MCF 10A (cell line): ENCODE measurements around the gene NAPEPLD. TPM values are rescaled to one million over a fixed set of nuclear protein-coding genes. Genes with fewer than 3 reads are reported as not detected.

ENCODE experiments used
- BruUV-seq: library from RNA; stranded (reverse); fragments of 400-500 nt; replicated peaks from 2 replicates; lab custom pipeline; 2021; lab: Mats Ljungman, UMichigan
- CTCF ChIA-PET: fragments of 300-600 bp; sonication (Branson Sonifier 250); formaldehyde crosslinking; extraction: SDS; loops from one replicate; lab custom pipeline; 2021; ENCODE audit warnings: antibody characterized with exemption, inconsistent platforms; lab: Yijun Ruan, JAX
- POLR2A ChIA-PET: fragments of 300-600, 350-650 bp; sonication (Branson Sonifier 250); formaldehyde crosslinking; extraction: SDS; loops from one replicate; lab custom pipeline; 2020; ENCODE audit warnings: antibody characterized with exemption, inconsistent platforms; lab: Yijun Ruan, JAX
- DNase-seq: peaks from one replicate; pipeline ENCODE4 v3.0.0-alpha.2; 2018; ENCODE audit not compliant: unreplicated experiment
- H3K27ac Mint-ChIP-seq: one replicate; pipeline ENCODE4 v1.8.0; 2022; ENCODE audit warnings: mild to moderate bottlenecking, low read depth, mixed read lengths; ENCODE audit not compliant: unreplicated experiment
- H3K27me3 Mint-ChIP-seq: one replicate; pipeline ENCODE4 v1.8.0; 2022; ENCODE audit warnings: mixed read lengths; ENCODE audit not compliant: insufficient read depth, unreplicated experiment
- H3K36me3 Mint-ChIP-seq: one replicate; pipeline ENCODE4 v1.8.0; 2022; ENCODE audit warnings: mild to moderate bottlenecking, moderate library complexity, mixed read lengths; ENCODE audit not compliant: insufficient read depth, unreplicated experiment
- H3K4me1 Mint-ChIP-seq: one replicate; pipeline ENCODE4 v1.8.0; 2022; ENCODE audit warnings: mixed read lengths; ENCODE audit not compliant: insufficient read depth, unreplicated experiment
- H3K4me3 Mint-ChIP-seq: one replicate; pipeline ENCODE4 v1.8.0; 2022; ENCODE audit warnings: mild to moderate bottlenecking, moderate library complexity, mixed read lengths; ENCODE audit not compliant: unreplicated experiment
- H3K9me3 Mint-ChIP-seq: one replicate; pipeline ENCODE4 v1.8.0; 2022; ENCODE audit warnings: mixed read lengths; ENCODE audit not compliant: unreplicated experiment
- CTCF ChIP-seq: fragments of 200-600 bp; IDR thresholded peaks from one replicate; pipeline ENCODE4 v1.8.0; 2022; ENCODE audit warnings: antibody characterized with exemption, mild to moderate bottlenecking; ENCODE audit not compliant: unreplicated experiment
- intact Hi-C: fragments of 100-400 bp; cut with micrococcal nuclease; formaldehyde crosslinking; loops from 2 replicates; pipeline ENCODE4 v1.14.1; 2022
- total RNA-seq: library from RNA; stranded (reverse); gene quantifications from 2 replicates; pipeline ENCODE4 v1.2.3, GENCODE V29; 2022

The NAPEPLD gene
- total RNA-seq, 1 experiment from 2014 or later: 6.1 TPM

DNA sequence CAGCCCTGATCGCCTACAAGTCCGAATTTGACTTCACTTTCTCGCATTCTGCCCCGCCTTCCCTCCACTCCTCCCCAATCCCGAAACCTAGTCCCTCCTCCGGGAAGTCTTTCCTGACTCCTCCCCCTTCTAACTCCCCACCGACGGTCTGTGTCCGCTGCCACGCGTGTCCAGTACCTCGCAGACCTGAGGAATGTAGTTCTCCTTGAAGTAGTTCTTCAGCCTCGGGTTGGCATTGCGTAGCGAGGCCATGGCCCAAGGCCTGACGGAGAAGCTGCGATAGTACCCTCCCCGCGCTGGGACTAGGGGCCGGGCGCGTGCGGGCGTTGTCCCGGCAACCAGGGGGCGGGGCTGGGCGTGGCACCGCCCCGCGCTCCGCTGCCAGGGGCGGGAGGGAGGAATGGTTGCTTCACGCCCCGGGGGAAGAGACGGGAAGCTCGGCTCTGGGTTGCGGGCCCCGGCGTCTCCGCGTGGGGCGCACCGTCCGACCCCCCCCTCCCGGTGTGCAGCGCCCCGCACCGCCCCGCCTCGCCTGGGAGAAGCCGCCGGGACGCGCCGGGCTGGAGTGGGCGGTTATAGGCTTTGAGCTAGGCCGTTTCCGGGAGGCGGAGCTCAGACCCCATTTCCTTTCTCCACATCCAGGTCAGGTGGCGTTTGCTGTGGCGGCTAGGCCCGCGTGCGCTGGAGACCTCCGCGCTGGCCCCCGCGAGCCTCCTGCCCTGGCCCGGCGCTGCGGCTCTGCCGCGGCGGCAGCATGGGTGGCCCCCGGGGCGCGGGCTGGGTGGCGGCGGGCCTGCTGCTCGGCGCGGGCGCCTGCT is 74.2 kb downstream of the NAPEPLD start, which contains the start of the genes ARMC10 and FBXL13:
TSS of gene ARMC10 (plus strand) at position 622 of the 818 bp plus-strand sequence. CDS start at position 755, 133 bp downstream.
TSS of gene FBXL13 (minus strand) at position 278 of the 818 bp plus-strand sequence.
- TF ChIP-seq CTCF: peak; percentile 30
- ChIA-PET CTCF (interaction anchor here (0.6 to 7.8 kb wide), 9 partner anchors 10 to 328 kb away, joined by 3 to 65 read pairs (median 3); partner anchors contain the start of gene NAPEPLD), POLR2A (interaction anchor here (0.6 to 4.0 kb wide), 24 partner anchors 9 to 326 kb away, joined by 3 to 45 read pairs (median 7); partner anchors contain the start of genes FAM185A, NAPEPLD and PSMC2)
- Mint-ChIP-seq H3K27me3 (no peaks in the 10 kb centered on the region), H3K36me3 (peaks cover 7% of the 10 kb centered on the region), H3K27ac (peak within 1 kb of the TSS; percentile 91), H3K4me3 (peak within 1 kb of the TSS; percentile 83), H3K4me1 (peaks cover 11% of the 10 kb centered on the region), H3K9me3 (no peaks in the 10 kb centered on the region)
- intact Hi-C loops: loop anchor here (2.0 kb wide), 1 partner anchor 74 kb away; the partner anchor contains the start of gene NAPEPLD
- peak; percentile 91 for DNase-seq
- BruUV-seq: no TSS peak

DNA sequence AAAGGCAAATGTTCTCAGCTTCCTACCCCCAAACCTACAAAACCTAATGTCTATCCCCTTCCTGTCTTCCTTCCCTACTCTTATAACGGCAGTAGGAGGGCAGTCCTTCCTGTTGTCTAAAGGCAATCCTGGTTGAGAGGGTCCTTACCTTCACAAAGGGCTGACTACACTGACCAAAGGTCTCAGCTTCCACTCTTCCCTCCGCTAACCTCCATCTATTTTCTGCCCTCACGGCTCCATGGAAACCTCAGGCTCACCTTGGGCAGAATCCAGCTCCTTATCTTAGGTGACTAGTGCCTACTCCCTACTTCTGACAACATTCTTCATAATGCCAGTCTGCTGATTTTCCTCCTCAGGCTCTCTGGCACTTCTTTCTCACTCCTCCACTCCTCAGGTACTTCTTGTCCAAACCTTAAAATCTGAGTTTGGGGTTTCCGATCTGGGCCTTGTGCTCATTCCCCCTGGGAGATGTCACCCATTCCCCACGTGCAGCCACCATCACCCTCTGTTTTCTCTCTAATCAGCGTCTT is 74.8 kb downstream of the NAPEPLD start:
- H3K27ac Mint-ChIP-seq: peak overlapping the region; percentile 81
- DNase-seq: no peak
- BruUV-seq: no TSS peak
- peaks cover 11% of the 10 kb centered on the region for H3K4me1 Mint-ChIP-seq
- H3K27me3 Mint-ChIP-seq: no peaks in the 10 kb centered on the region
- no peaks in the 10 kb centered on the region for H3K9me3 Mint-ChIP-seq
- no peak for TF ChIP-seq CTCF
- ChIA-PET POLR2A (interaction anchor here (0.7 to 4.0 kb wide), 13 partner anchors 10 to 325 kb away, joined by 3 to 40 read pairs (median 8); partner anchors contain the start of genes FAM185A, NAPEPLD and PSMC2), CTCF (interaction anchor here (0.6 to 7.8 kb wide), 3 partner anchors 10 to 316 kb away, joined by 4 to 65 read pairs (median 15); no protein-coding TSS in a partner anchor)
- H3K4me3 Mint-ChIP-seq: peak overlapping the region; percentile 83
- H3K36me3 Mint-ChIP-seq: peaks cover 7% of the 10 kb centered on the region
- intact Hi-C loops: loop anchor here (2.0 kb wide), 1 partner anchor 75 kb away; the partner anchor contains the start of gene NAPEPLD

DNA sequence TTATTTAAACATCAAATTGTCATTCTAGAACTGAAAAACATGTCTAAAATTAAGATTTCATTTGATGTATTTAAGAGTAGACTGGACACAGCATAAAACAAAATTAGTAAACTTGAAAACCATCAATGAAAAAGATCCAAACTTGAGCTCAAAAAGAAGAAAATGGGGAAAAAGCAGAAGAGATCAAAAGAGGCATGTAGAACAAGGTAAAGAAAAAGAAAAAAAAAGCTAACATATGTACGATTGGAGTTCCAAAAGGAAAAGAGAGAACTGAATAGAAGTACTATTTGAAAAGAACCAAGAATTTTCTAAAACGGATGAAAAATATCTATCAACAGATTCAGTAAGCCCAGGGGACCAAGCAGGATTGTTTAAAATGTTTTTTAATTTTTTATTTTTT is 77.9 kb downstream of the NAPEPLD start:
- ChIA-PET CTCF (interaction anchor here (0.5 to 7.8 kb wide), 3 partner anchors 11 to 1848 kb away, joined by 3 to 65 read pairs (median 3); no protein-coding TSS in a partner anchor), POLR2A (interaction anchor here (0.7 to 1.0 kb wide), 2 partner anchors 8 to 1939 kb away, joined by 3 to 4 read pairs; no protein-coding TSS in a partner anchor)
- H3K9me3 Mint-ChIP-seq: no peaks in the 10 kb centered on the region
- TF ChIP-seq CTCF: no peak
- no peak overlapping the region for H3K4me3 Mint-ChIP-seq
- no peaks in the 10 kb centered on the region for H3K27me3 Mint-ChIP-seq
- intact Hi-C loops: no loop called here
- H3K36me3 Mint-ChIP-seq: no peaks in the 10 kb centered on the region
- no peak overlapping the region for H3K27ac Mint-ChIP-seq
- DNase-seq: no peak
- H3K4me1 Mint-ChIP-seq: peaks cover 11% of the 10 kb centered on the region
- BruUV-seq: no TSS peak
